ENCODE measurements around the gene TXNL4A. TPM values are rescaled to one million over a fixed set of nuclear protein-coding genes. Genes with fewer than 3 reads are reported as not detected.
A peak's percentile ranks its signal among the peaks of the same experiment; 100 is the strongest.

Gene TXNL4A
- total RNA-seq, 6 experiments from 2014 or later: 18.5 to 53.9 (median 37.8) TPM

GRCh38 chr18:79979843-79980242, 8.5 kb downstream of the TXNL4A start:
- Histone ChIP-seq H3K27me3 (no peaks in the 10 kb centered on the region), H3K9me3 (no peaks in the 10 kb centered on the region), H3K4me1 (peaks cover 0 to 16% (median 8%) of the 10 kb centered on the region in 4 donors), H3K36me3 (no peaks in the 10 kb centered on the region), H3K27ac (no peak overlapping the region), H3K4me3 (no peak overlapping the region)
- ATAC-seq (no peak), DNase-seq (no peak)
- 90% methylated on average over 2 of the region's 5 CpGs for WGBS (ENCODE audit: insufficient coverage, low coverage, low lambda C conversion rate, missing lambda C conversion rate)
- intact Hi-C loops (cut with DNase I): loop anchor here in 1 of 2 donors (10.0 kb wide), 1 partner anchor 55 kb away; the partner anchor contains the start of gene RBFA
- TF ChIP-seq POLR2A (IDR thresholded peaks at IDR 0.05): no peak
- no peak for TF ChIP-seq CTCF (IDR thresholded peaks at IDR 0.05)

GRCh38 chr18:79975985-79976680, 12.2 kb downstream of the TXNL4A start:
- TF ChIP-seq POLR2A (IDR thresholded peaks at IDR 0.05) (no peak), CTCF (IDR thresholded peaks at IDR 0.05) (no peak)
- Histone ChIP-seq H3K27ac (peak overlapping the region in 2 of 3 donors; percentile 14 to 30), H3K4me1 (peaks cover 0 to 16% (median 5%) of the 10 kb centered on the region in 4 donors), H3K4me3 (no peak overlapping the region), H3K27me3 (no peaks in the 10 kb centered on the region), H3K36me3 (peaks cover 0 to 14% (median 8%) of the 10 kb centered on the region in 4 donors), H3K9me3 (no peaks in the 10 kb centered on the region)
- WGBS (ENCODE audit: insufficient coverage, low coverage, low lambda C conversion rate, missing lambda C conversion rate): 28% methylated on average over 10 of the region's 14 CpGs
- intact Hi-C loops (cut with DNase I): no loop called here
- peak; percentile 80 to 86 (median 83) for DNase-seq
- ATAC-seq: peak; percentile 92 to 95 (median 94)

- Histone ChIP-seq H3K4me1 (peaks cover 0 to 16% (median 5%) of the 10 kb centered on the region in 4 donors), H3K36me3 (peaks cover 0 to 25% (median 12%) of the 10 kb centered on the region in 4 donors), H3K4me3 (no peak overlapping the region), H3K9me3 (no peaks in the 10 kb centered on the region), H3K27ac (no peak overlapping the region), H3K27me3 (no peaks in the 10 kb centered on the region)
- intact Hi-C loops (cut with DNase I): no loop called here
- 88% methylated on average over 2 of the region's 4 CpGs for WGBS (ENCODE audit: insufficient coverage, low coverage, low lambda C conversion rate, missing lambda C conversion rate)
- DNase-seq: no peak
- TF ChIP-seq CTCF (IDR thresholded peaks at IDR 0.05): no peak
- no peak for TF ChIP-seq POLR2A (IDR thresholded peaks at IDR 0.05)
- ATAC-seq: no peak
Measured at GRCh38 chr18:79975043-79975442, 13.3 kb downstream of the TXNL4A start.

- Histone ChIP-seq H3K4me1 (peaks cover 0 to 16% (median 5%) of the 10 kb centered on the region in 4 donors), H3K4me3 (no peak overlapping the region), H3K27ac (no peak overlapping the region), H3K36me3 (peaks cover 0 to 27% (median 13%) of the 10 kb centered on the region in 4 donors), H3K27me3 (no peaks in the 10 kb centered on the region), H3K9me3 (no peaks in the 10 kb centered on the region)
- WGBS (ENCODE audit: insufficient coverage, low coverage, low lambda C conversion rate, missing lambda C conversion rate): 91% methylated on average over 4 of the region's 4 CpGs
- ATAC-seq (no peak), DNase-seq (no peak)
- no peak for TF ChIP-seq CTCF (IDR thresholded peaks at IDR 0.05)
- no peak for TF ChIP-seq POLR2A (IDR thresholded peaks at IDR 0.05)
- intact Hi-C loops (cut with DNase I): no loop called here
Measured at GRCh38 chr18:79974025-79974654, 14.2 kb downstream of the TXNL4A start.

All from right lobe of liver (tissue), 6 donors.